ENCODE data around the gene PRTFDC1.

GRCh38 chr10:24968349-24968748 lies 15.9 kb upstream of the PRTFDC1 start:
- TF ChIP-seq CTCF (IDR thresholded peaks at IDR 0.05) (no peak), POLR2A (IDR thresholded peaks at IDR 0.05; ENCODE audit: low read depth) (no peak), EP300 (IDR thresholded peaks at IDR 0.05) (no peak), POLR2AphosphoS5 (IDR thresholded peaks at IDR 0.05) (no peak)

Measured in esophagus muscularis mucosa (tissue), 4 donors.